Anterior cingulate cortex (tissue), 58 donors: ENCODE results near the gene RBFOX2.

Experiments used
- DNase-seq, 58 donors: peaks; one replicate each; lab custom pipeline; 2025; lab: John Stamatoyannopoulos, UW

The RBFOX2 gene

GRCh38 chr22:35910926-35911325 is 117.7 kb downstream of the RBFOX2 start:
- DNase-seq = no peak

GRCh38 chr22:35910003-35910769 is 118.4 kb downstream of the RBFOX2 start:
- DNase-seq = no peak

- no peak for DNase-seq
Observed at GRCh38 chr22:35905894-35906293, 122.7 kb downstream of the RBFOX2 start.

GRCh38 chr22:35904752-35905151 is 123.9 kb downstream of the RBFOX2 start:
- DNase-seq = no peak

- DNase-seq = no peak
Observed at GRCh38 chr22:35904336-35904692, 124.3 kb downstream of the RBFOX2 start.

- no peak for DNase-seq
Observed at GRCh38 chr22:35903571-35904335, 124.9 kb downstream of the RBFOX2 start.

- no peak for DNase-seq
Observed at GRCh38 chr22:35900483-35901168, 128.0 kb downstream of the RBFOX2 start.

GRCh38 chr22:35899736-35900135 is 128.9 kb downstream of the RBFOX2 start:
- no peak for DNase-seq

GRCh38 chr22:35896111-35896705 is 132.4 kb downstream of the RBFOX2 start:
- no peak for DNase-seq

- DNase-seq = peak in 11 of 58 donors; percentile 11 to 43 (median 17)
Observed at GRCh38 chr22:35894937-35895708, 133.5 kb downstream of the RBFOX2 start.

- DNase-seq = no peak
Observed at GRCh38 chr22:35894464-35894878, 134.2 kb downstream of the RBFOX2 start.

GRCh38 chr22:35893698-35894097 is 134.9 kb downstream of the RBFOX2 start:
- no peak for DNase-seq

- DNase-seq = peak in 7 of 58 donors; percentile 4 to 52 (median 24)
Observed at GRCh38 chr22:35892192-35892591, 136.4 kb downstream of the RBFOX2 start.

- no peak for DNase-seq
Observed at GRCh38 chr22:35891442-35891841, 137.2 kb downstream of the RBFOX2 start.

GRCh38 chr22:35889071-35889470 is 139.6 kb downstream of the RBFOX2 start:
- DNase-seq = no peak

- no peak for DNase-seq
Observed at GRCh38 chr22:35888181-35888870, 140.3 kb downstream of the RBFOX2 start.

- no peak for DNase-seq
Observed at GRCh38 chr22:35887296-35887875, 141.2 kb downstream of the RBFOX2 start.

GRCh38 chr22:35886309-35886708 is 142.3 kb downstream of the RBFOX2 start:
- no peak for DNase-seq

GRCh38 chr22:35884529-35884928 is 144.1 kb downstream of the RBFOX2 start:
- DNase-seq = no peak
